Esophagus squamous epithelium (tissue), 4 donors: Measurements from ENCODE around the gene ZNF480.

Source experiments
- CTCF ChIP-seq, 6 experiments: fragments of 450-650 bp in 4 of 6; fragments of 200-600 bp in 2 of 6; sonication (generic) in 2 of 6; IDR thresholded peaks; one replicate each; pipeline ENCODE4 v1.5.1; 2016 to 2019; ENCODE audit warnings: antibody characterized with exemption in 6 of 6, mild to moderate bottlenecking in 4 of 6, moderate library complexity in 4 of 6
- POLR2A ChIP-seq, 4 donors: fragments of 450-650 bp; IDR thresholded peaks; one replicate each; pipeline ENCODE4 v1.6.1; 2017; ENCODE audit warnings: antibody characterized with exemption in 4 of 4, mild to moderate bottlenecking in 4 of 4, moderate library complexity in 3 of 4

DNA sequence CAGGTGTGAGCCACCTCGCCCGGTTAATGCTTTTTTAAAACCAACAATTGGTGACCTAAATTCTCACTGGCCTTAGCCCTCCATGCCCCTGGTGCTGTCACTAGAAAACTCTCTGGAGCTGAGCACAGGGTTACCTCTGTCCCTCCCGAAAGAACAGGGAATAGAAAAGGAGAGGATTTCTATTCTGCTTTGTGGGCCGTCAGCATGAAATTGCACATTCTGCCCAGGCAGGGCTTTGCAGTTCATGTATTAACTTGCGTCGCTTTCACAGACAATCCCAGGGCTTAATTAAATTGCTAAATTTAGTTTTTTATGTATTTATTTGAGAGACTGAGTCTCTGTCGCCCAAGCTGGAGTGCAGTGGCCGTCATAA lies 583 bp upstream of the ZNF480 start:
- TF ChIP-seq CTCF (IDR thresholded peaks at IDR 0.05), result no peak
- no peak for TF ChIP-seq POLR2A (IDR thresholded peaks at IDR 0.05)
